ENCODE data around the gene KDM1A. TPM values are rescaled to one million over a fixed set of nuclear protein-coding genes. Genes with fewer than 3 reads are reported as not detected.

KDM1A gene
- total RNA-seq, 1 experiment from 2014 or later, result 162 TPM

GRCh38 chr1:23098463-23099170 is 79.3 kb downstream of the KDM1A start:
- BruUV-seq (replicated peaks), result no TSS peak
- H3K36me3 ChIP-seq (ENCODE audit: control insufficient read depth in 1 of 2, insufficient read depth in 2 of 2, low read length in 2 of 2), result 0 out of 4 replicates have a peak, but pooled peaks cover 0 to 3% of the 10 kb centered on the region in 2 experiments
- ChIA-PET POLR2A (interaction anchor here (0.6 to 3.4 kb wide), 3 partner anchors 71 to 691 kb away, joined by 3 to 19 read pairs (median 9); partner anchors contain the start of gene LUZP1), CTCF (interaction anchor here (0.5 to 3.6 kb wide), 20 partner anchors 9 to 645 kb away, joined by 3 to 158 read pairs (median 3); partner anchors contain the start of gene LUZP1), RAD21 (ENCODE audit: low non-redundant PET in 1 of 2, low total read pairs in 2 of 2, uncharacterized antibody in 2 of 2, unreplicated experiment in 2 of 2) (interaction anchor here (0.8 to 3.5 kb wide), 4 partner anchors 84 to 88 kb away, joined by 4 to 26 read pairs (median 12); no protein-coding TSS in a partner anchor)
- H4K20me1 ChIP-seq (ENCODE audit: insufficient read depth), result no peaks in the 10 kb centered on the region; the same call in 1 of the 2 replicates
- H3K4me2 ChIP-seq (ENCODE audit: low read length), result peak overlapping the region; percentile 0; the same call in 1 of the 2 replicates
- no peaks in the 10 kb centered on the region for H3K27me3 ChIP-seq (ENCODE audit: insufficient read depth, low read length)
- no peak overlapping the region for H3K4me3 ChIP-seq (replicated peaks in 1 of 2; ENCODE audit: low read depth in 1 of 2, low read length in 2 of 2)
- peaks cover 13% of the 10 kb centered on the region; the same call in 1 of the 2 replicates for H3K79me2 ChIP-seq (ENCODE audit: insufficient read depth, low read length)
- no peak overlapping the region for H2AFZ ChIP-seq (ENCODE audit: low read depth, low read length, poor library complexity, severe bottlenecking)
- H3K9me2 ChIP-seq (ENCODE audit: insufficient read depth), result no peaks in the 10 kb centered on the region
- ATAC-seq (peak; percentile 69), DNase-seq (ENCODE audit: low read depth, low spot score) (peak; percentile 65)
- no peak overlapping the region for H3K27ac ChIP-seq (ENCODE audit: low read depth, low read length)
- no peak for TF ChIP-seq EZH2phosphoT487 (IDR thresholded peaks at IDR 0.05; ENCODE audit: borderline replicate concordance)
- TF ChIP-seq CTCF (IDR thresholded peaks at IDR 0.05 in 2 of 3, conservative IDR thresholded peaks at IDR 0.05 in 1 of 3; ENCODE audit: borderline replicate concordance in 1 of 3, insufficient read depth in 1 of 3, low read depth in 2 of 3, low read length in 2 of 3), result peak; percentile 86 to 93 (median 93)
- TF ChIP-seq RAD21 (IDR thresholded peaks at IDR 0.05; ENCODE audit: low read depth), result peak; percentile 97
- TF ChIP-seq SIN3A (IDR thresholded peaks at IDR 0.05; ENCODE audit: low read depth), result no peak
- no peak for TF ChIP-seq EZH2 (IDR thresholded peaks at IDR 0.05)
- TF ChIP-seq YY1 (IDR thresholded peaks at IDR 0.05; ENCODE audit: extremely low read depth, insufficient replicate concordance, low read depth, low read length), result no peak
- no peak for TF ChIP-seq CBX3 (IDR thresholded peaks at IDR 0.05; ENCODE audit: low read depth)
- intact Hi-C loops (cut with micrococcal nuclease), result loop anchor here (1.0 kb wide), 2 partner anchors 86 to 122 kb away; no protein-coding TSS in a partner anchor
- no peak overlapping the region for H3K9ac ChIP-seq (ENCODE audit: low read length)
- peaks cover 32 to 54% of the 10 kb centered on the region in 2 experiments for H3K4me1 ChIP-seq (ENCODE audit: control insufficient read depth in 1 of 2, insufficient read depth in 2 of 2, low read length in 2 of 2)
- no peaks in the 10 kb centered on the region for H3K9me3 ChIP-seq (ENCODE audit: control insufficient read depth in 1 of 2, insufficient read depth in 1 of 2, low read depth in 1 of 2, low read length in 2 of 2)
